ENCODE data around the gene TRPV5. TPM values are rescaled to one million over a fixed set of nuclear protein-coding genes. Genes with fewer than 3 reads are reported as not detected.

The TRPV5 gene
- total and polyA plus RNA-seq, 2 donors (not counting 3 experiments of a cell fraction or from before 2014, with no cell fraction given): not detected

DNA sequence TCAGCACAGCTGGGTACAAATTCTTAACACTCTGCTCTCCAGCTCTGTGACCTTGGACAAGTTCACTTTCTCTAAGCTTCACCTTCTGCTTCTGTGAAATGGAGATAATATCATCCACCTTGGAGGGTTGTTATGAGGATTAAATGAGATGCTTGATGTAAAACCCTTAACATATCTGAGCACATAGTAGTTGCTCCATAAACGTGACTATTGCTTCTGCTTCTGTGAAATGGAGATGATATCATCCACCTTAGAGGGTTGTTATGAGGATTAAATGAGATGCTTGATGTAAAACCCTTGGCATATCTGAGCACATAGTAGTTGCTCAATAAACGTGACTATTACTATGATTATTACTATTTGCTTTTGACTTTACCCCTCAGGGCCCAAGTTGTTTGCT, 64.1 kb downstream of the TRPV5 start:
- no peak overlapping the region for H3K27ac ChIP-seq (ENCODE audit: insufficient read depth, low read depth, low read length)
- TF ChIP-seq FOS (IDR thresholded peaks at IDR 0.05; ENCODE audit: borderline replicate concordance, insufficient read depth, low read length): no peak
- no peak for TF ChIP-seq GATA2 (IDR thresholded peaks at IDR 0.05; ENCODE audit: insufficient read depth, insufficient read length, low read depth, low read length)
- no peak for TF ChIP-seq POLR2A (IDR thresholded peaks at IDR 0.05; ENCODE audit: low read depth, low read length)
- no peak for TF ChIP-seq JUN (IDR thresholded peaks at IDR 0.05; ENCODE audit: borderline replicate concordance, insufficient read depth, insufficient read length, low read depth)
- TF ChIP-seq POLR2AphosphoS5 (IDR thresholded peaks at IDR 0.05; ENCODE audit: insufficient read depth, low read depth, low read length): no peak
- TF ChIP-seq, protein P1, sequence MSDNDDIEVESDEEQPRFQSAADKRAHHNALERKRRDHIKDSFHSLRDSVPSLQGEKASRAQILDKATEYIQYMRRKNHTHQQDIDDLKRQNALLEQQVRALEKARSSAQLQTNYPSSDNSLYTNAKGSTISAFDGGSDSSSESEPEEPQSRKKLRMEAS (IDR thresholded peaks at IDR 0.05; ENCODE audit: insufficient read depth, insufficient read length): no peak
- TF ChIP-seq MYC (IDR thresholded peaks at IDR 0.05; ENCODE audit: low read depth, low read length): no peak
- TF ChIP-seq, protein P2, sequence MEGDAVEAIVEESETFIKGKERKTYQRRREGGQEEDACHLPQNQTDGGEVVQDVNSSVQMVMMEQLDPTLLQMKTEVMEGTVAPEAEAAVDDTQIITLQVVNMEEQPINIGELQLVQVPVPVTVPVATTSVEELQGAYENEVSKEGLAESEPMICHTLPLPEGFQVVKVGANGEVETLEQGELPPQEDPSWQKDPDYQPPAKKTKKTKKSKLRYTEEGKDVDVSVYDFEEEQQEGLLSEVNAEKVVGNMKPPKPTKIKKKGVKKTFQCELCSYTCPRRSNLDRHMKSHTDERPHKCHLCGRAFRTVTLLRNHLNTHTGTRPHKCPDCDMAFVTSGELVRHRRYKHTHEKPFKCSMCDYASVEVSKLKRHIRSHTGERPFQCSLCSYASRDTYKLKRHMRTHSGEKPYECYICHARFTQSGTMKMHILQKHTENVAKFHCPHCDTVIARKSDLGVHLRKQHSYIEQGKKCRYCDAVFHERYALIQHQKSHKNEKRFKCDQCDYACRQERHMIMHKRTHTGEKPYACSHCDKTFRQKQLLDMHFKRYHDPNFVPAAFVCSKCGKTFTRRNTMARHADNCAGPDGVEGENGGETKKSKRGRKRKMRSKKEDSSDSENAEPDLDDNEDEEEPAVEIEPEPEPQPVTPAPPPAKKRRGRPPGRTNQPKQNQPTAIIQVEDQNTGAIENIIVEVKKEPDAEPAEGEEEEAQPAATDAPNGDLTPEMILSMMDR (IDR thresholded peaks at IDR 0.05; ENCODE audit: extremely low read depth in 1 of 2, insufficient read depth in 1 of 2, low read depth in 1 of 2, low read length in 2 of 2): no peak
- TF ChIP-seq EZH2 (IDR thresholded peaks at IDR 0.05; ENCODE audit: borderline replicate concordance, low read depth, low read length, severe bottlenecking): no peak
- H3K9ac ChIP-seq (replicated peaks; ENCODE audit: extremely low read depth, insufficient read depth, low read length): no peak overlapping the region
- H3K36me3 ChIP-seq (ENCODE audit: control insufficient read depth in 2 of 2, extremely low read depth in 1 of 2, insufficient read depth in 2 of 2, low read length in 2 of 2): no peaks in the 10 kb centered on the region
- no peak overlapping the region for H3K4me3 ChIP-seq (replicated peaks in 1 of 3; ENCODE audit: insufficient read depth in 1 of 3, low read depth in 1 of 3, low read length in 3 of 3)
- ChIA-PET POLR2A (no interaction called here), CTCF (interaction anchor here (1.7 kb wide), 1 partner anchor 346 kb away, joined by 3 read pairs; no protein-coding TSS in a partner anchor)
- FAIRE-seq (no peak), DNase-seq (ENCODE audit: low read depth, low spot score) (no peak)
- no peaks in the 10 kb centered on the region for H3K4me1 ChIP-seq (ENCODE audit: control insufficient read depth, extremely low read depth, insufficient read depth, low read length)
- no TSS peak for BruUV-seq (replicated peaks)
- H3K27me3 ChIP-seq (ENCODE audit: control insufficient read depth in 2 of 2, insufficient read depth in 2 of 2, low read length in 2 of 2): no peaks in the 10 kb centered on the region
- H3K9me3 ChIP-seq (replicated peaks; ENCODE audit: control insufficient read depth, insufficient read depth, low read length): no peaks in the 10 kb centered on the region
- intact Hi-C loops (cut with micrococcal nuclease): no loop called here
- H2AFZ ChIP-seq (ENCODE audit: low read depth, low read length): no peak overlapping the region
- H3K9me1 ChIP-seq (replicated peaks; ENCODE audit: control insufficient read depth, extremely low read depth, insufficient read depth, low read length): no peaks in the 10 kb centered on the region
- H3K79me2 ChIP-seq (ENCODE audit: control insufficient read depth, insufficient read depth, low read length): no peaks in the 10 kb centered on the region
- H3K4me2 ChIP-seq (ENCODE audit: insufficient read depth, low read length): no peak overlapping the region
- H4K20me1 ChIP-seq (replicated peaks; ENCODE audit: control insufficient read depth, extremely low read depth, insufficient read depth, low read length): no peaks in the 10 kb centered on the region
- dilution Hi-C loops (cut with MboI; ENCODE audit: extremely low pct_ligation_motif_present, low sequenced_read_pairs): no loop called here
